ENCODE measurements around the gene LYPD6B.
"Not testable (repeated sequence)": the region's sequence is repeated elsewhere in the genome, so short reads cannot be mapped to it uniquely, and the experiment has no call there.

Gene LYPD6B

GRCh38 chr2:149246186-149246585 is 207.7 kb downstream of the LYPD6B start:
- DNase-seq: no peak
- Histone ChIP-seq H2BK5ac (ENCODE audit: low read length) (no peak overlapping the region), H3K79me1 (ENCODE audit: low read length) (no peaks in the 10 kb centered on the region), H4K5ac (ENCODE audit: low read length) (no peak overlapping the region), H3K4me1 (ENCODE audit: control insufficient read depth, low read depth, low read length) (no peaks in the 10 kb centered on the region), H3K79me2 (ENCODE audit: control insufficient read depth, insufficient read depth, low read length) (no peaks in the 10 kb centered on the region), H3K27ac (ENCODE audit: low read depth, low read length) (no peak overlapping the region), H2BK120ac (ENCODE audit: low read depth, low read length) (no peak overlapping the region), H3K18ac (ENCODE audit: low read length) (no peak overlapping the region), H3K4me2 (ENCODE audit: low read length) (no peak overlapping the region), H3K4ac (ENCODE audit: low read depth, low read length) (no peak overlapping the region), H3K9ac (ENCODE audit: low read length) (no peak overlapping the region), H3K56ac (ENCODE audit: low read length) (no peak overlapping the region), H3K23ac (ENCODE audit: low read length) (no peak overlapping the region), H2AK5ac (ENCODE audit: low read length) (no peak overlapping the region), H3K36me3 (ENCODE audit: control insufficient read depth, insufficient read depth, low read length) (no peaks in the 10 kb centered on the region), H4K8ac (ENCODE audit: low read depth, low read length) (no peak overlapping the region), H3K27me3 (ENCODE audit: insufficient read depth, low read length, poor library complexity) (no peaks in the 10 kb centered on the region), H2BK15ac (replicated peaks; ENCODE audit: low read depth) (no peak overlapping the region), H3K4me3 (ENCODE audit: low read length) (no peak overlapping the region)
- WGBS (ENCODE audit: extremely low coverage, insufficient coverage, low lambda C conversion rate): no CpG with 5 or more reads among the region's 3 CpGs

GRCh38 chr2:149251436-149251835 is 212.9 kb downstream of the LYPD6B start:
- H3K79me2 ChIP-seq (ENCODE audit: control insufficient read depth, insufficient read depth, low read length); H3K36me3 ChIP-seq (ENCODE audit: control insufficient read depth, insufficient read depth, low read length); H3K4me3 ChIP-seq (ENCODE audit: low read length); H3K27me3 ChIP-seq (ENCODE audit: insufficient read depth, low read length, poor library complexity); H3K18ac ChIP-seq (ENCODE audit: low read length); H2BK15ac ChIP-seq (replicated peaks; ENCODE audit: low read depth); H3K23ac ChIP-seq (ENCODE audit: low read length); H2BK5ac ChIP-seq (ENCODE audit: low read length); H3K27ac ChIP-seq (ENCODE audit: low read depth, low read length); H3K79me1 ChIP-seq (ENCODE audit: low read length); H3K56ac ChIP-seq (ENCODE audit: low read length); H3K4me1 ChIP-seq (ENCODE audit: control insufficient read depth, low read depth, low read length); H3K4me2 ChIP-seq (ENCODE audit: low read length); DNase-seq; H2BK120ac ChIP-seq (ENCODE audit: low read depth, low read length); H2AK5ac ChIP-seq (ENCODE audit: low read length); H3K4ac ChIP-seq (ENCODE audit: low read depth, low read length); H3K9ac ChIP-seq (ENCODE audit: low read length); H4K8ac ChIP-seq (ENCODE audit: low read depth, low read length); H4K5ac ChIP-seq (ENCODE audit: low read length): not testable (repeated sequence)
- no CpG with 5 or more reads among the region's 3 CpGs for WGBS (ENCODE audit: extremely low coverage, insufficient coverage, low lambda C conversion rate)

- H3K79me1 ChIP-seq (ENCODE audit: low read length); H2AK5ac ChIP-seq (ENCODE audit: low read length); DNase-seq; H3K4me1 ChIP-seq (ENCODE audit: control insufficient read depth, low read depth, low read length); H3K36me3 ChIP-seq (ENCODE audit: control insufficient read depth, insufficient read depth, low read length); H3K27ac ChIP-seq (ENCODE audit: low read depth, low read length); H3K4me3 ChIP-seq (ENCODE audit: low read length); H2BK15ac ChIP-seq (replicated peaks; ENCODE audit: low read depth); H4K8ac ChIP-seq (ENCODE audit: low read depth, low read length); H2BK5ac ChIP-seq (ENCODE audit: low read length); H3K4ac ChIP-seq (ENCODE audit: low read depth, low read length); H3K23ac ChIP-seq (ENCODE audit: low read length); H3K56ac ChIP-seq (ENCODE audit: low read length); H4K5ac ChIP-seq (ENCODE audit: low read length); H3K9ac ChIP-seq (ENCODE audit: low read length); H3K27me3 ChIP-seq (ENCODE audit: insufficient read depth, low read length, poor library complexity); H3K79me2 ChIP-seq (ENCODE audit: control insufficient read depth, insufficient read depth, low read length); H2BK120ac ChIP-seq (ENCODE audit: low read depth, low read length); H3K4me2 ChIP-seq (ENCODE audit: low read length); H3K18ac ChIP-seq (ENCODE audit: low read length): not testable (repeated sequence)
- no CpG with 5 or more reads among the region's 3 CpGs for WGBS (ENCODE audit: extremely low coverage, insufficient coverage, low lambda C conversion rate)
These were observed 218.4 kb downstream of the LYPD6B start for GRCh38 chr2:149256877-149257276.

GRCh38 chr2:149258531-149258930 is 220.0 kb downstream of the LYPD6B start:
- DNase-seq: peak; percentile 48
- Histone ChIP-seq H2BK120ac (ENCODE audit: low read depth, low read length) (no peak overlapping the region), H3K4me2 (ENCODE audit: low read length) (no peak overlapping the region), H3K18ac (ENCODE audit: low read length) (no peak overlapping the region), H3K27ac (ENCODE audit: low read depth, low read length) (no peak overlapping the region), H4K8ac (ENCODE audit: low read depth, low read length) (no peak overlapping the region), H3K56ac (ENCODE audit: low read length) (no peak overlapping the region), H3K79me2 (ENCODE audit: control insufficient read depth, insufficient read depth, low read length) (no peaks in the 10 kb centered on the region), H2AK5ac (ENCODE audit: low read length) (no peak overlapping the region), H3K36me3 (ENCODE audit: control insufficient read depth, insufficient read depth, low read length) (no peaks in the 10 kb centered on the region), H3K27me3 (ENCODE audit: insufficient read depth, low read length, poor library complexity) (no peaks in the 10 kb centered on the region), H2BK15ac (replicated peaks; ENCODE audit: low read depth) (no peak overlapping the region), H3K4me1 (ENCODE audit: control insufficient read depth, low read depth, low read length) (no peaks in the 10 kb centered on the region), H3K4ac (ENCODE audit: low read depth, low read length) (no peak overlapping the region), H3K9ac (ENCODE audit: low read length) (no peak overlapping the region), H2BK5ac (ENCODE audit: low read length) (no peak overlapping the region), H3K4me3 (ENCODE audit: low read length) (no peak overlapping the region), H3K23ac (ENCODE audit: low read length) (no peak overlapping the region), H3K79me1 (ENCODE audit: low read length) (no peaks in the 10 kb centered on the region), H4K5ac (ENCODE audit: low read length) (no peak overlapping the region)

GRCh38 chr2:149259136-149259535 is 220.6 kb downstream of the LYPD6B start:
- H4K5ac ChIP-seq (ENCODE audit: low read length): no peak overlapping the region
- no peak overlapping the region for H2BK120ac ChIP-seq (ENCODE audit: low read depth, low read length)
- no peak overlapping the region for H2AK5ac ChIP-seq (ENCODE audit: low read length)
- no CpG with 5 or more reads among the region's 4 CpGs for WGBS (ENCODE audit: extremely low coverage, insufficient coverage, low lambda C conversion rate)
- no peak overlapping the region for H3K4me3 ChIP-seq (ENCODE audit: low read length)
- H2BK5ac ChIP-seq (ENCODE audit: low read length): no peak overlapping the region
- no peak overlapping the region for H3K23ac ChIP-seq (ENCODE audit: low read length)
- no peaks in the 10 kb centered on the region for H3K36me3 ChIP-seq (ENCODE audit: control insufficient read depth, insufficient read depth, low read length)
- no peaks in the 10 kb centered on the region for H3K79me1 ChIP-seq (ENCODE audit: low read length)
- no peak overlapping the region for H3K18ac ChIP-seq (ENCODE audit: low read length)
- H3K79me2 ChIP-seq (ENCODE audit: control insufficient read depth, insufficient read depth, low read length): no peaks in the 10 kb centered on the region
- no peak overlapping the region for H4K8ac ChIP-seq (ENCODE audit: low read depth, low read length)
- no peak overlapping the region for H3K56ac ChIP-seq (ENCODE audit: low read length)
- no peak overlapping the region for H3K4ac ChIP-seq (ENCODE audit: low read depth, low read length)
- H3K4me2 ChIP-seq (ENCODE audit: low read length): no peak overlapping the region
- no peak overlapping the region for H3K9ac ChIP-seq (ENCODE audit: low read length)
- no peaks in the 10 kb centered on the region for H3K27me3 ChIP-seq (ENCODE audit: insufficient read depth, low read length, poor library complexity)
- no peak overlapping the region for H3K27ac ChIP-seq (ENCODE audit: low read depth, low read length)
- no peak for DNase-seq
- no peaks in the 10 kb centered on the region for H3K4me1 ChIP-seq (ENCODE audit: control insufficient read depth, low read depth, low read length)
- no peak overlapping the region for H2BK15ac ChIP-seq (replicated peaks; ENCODE audit: low read depth)

GRCh38 chr2:149261692-149262091 is 223.2 kb downstream of the LYPD6B start:
- H3K18ac ChIP-seq (ENCODE audit: low read length): no peak overlapping the region
- no peaks in the 10 kb centered on the region for H3K4me1 ChIP-seq (ENCODE audit: control insufficient read depth, low read depth, low read length)
- no peak overlapping the region for H3K9ac ChIP-seq (ENCODE audit: low read length)
- H3K79me2 ChIP-seq (ENCODE audit: control insufficient read depth, insufficient read depth, low read length): no peaks in the 10 kb centered on the region
- no peaks in the 10 kb centered on the region for H3K36me3 ChIP-seq (ENCODE audit: control insufficient read depth, insufficient read depth, low read length)
- no peak overlapping the region for H3K4ac ChIP-seq (ENCODE audit: low read depth, low read length)
- H3K27me3 ChIP-seq (ENCODE audit: insufficient read depth, low read length, poor library complexity): no peaks in the 10 kb centered on the region
- no peak overlapping the region for H2AK5ac ChIP-seq (ENCODE audit: low read length)
- H3K4me3 ChIP-seq (ENCODE audit: low read length): no peak overlapping the region
- H2BK5ac ChIP-seq (ENCODE audit: low read length): no peak overlapping the region
- H3K27ac ChIP-seq (ENCODE audit: low read depth, low read length): no peak overlapping the region
- H2BK15ac ChIP-seq (replicated peaks; ENCODE audit: low read depth): no peak overlapping the region
- WGBS (ENCODE audit: extremely low coverage, insufficient coverage, low lambda C conversion rate): no CpG with 5 or more reads among the region's 3 CpGs
- H2BK120ac ChIP-seq (ENCODE audit: low read depth, low read length): no peak overlapping the region
- H3K23ac ChIP-seq (ENCODE audit: low read length): no peak overlapping the region
- H3K79me1 ChIP-seq (ENCODE audit: low read length): no peaks in the 10 kb centered on the region
- no peak for DNase-seq
- H3K56ac ChIP-seq (ENCODE audit: low read length): no peak overlapping the region
- H3K4me2 ChIP-seq (ENCODE audit: low read length): no peak overlapping the region
- H4K8ac ChIP-seq (ENCODE audit: low read depth, low read length): no peak overlapping the region
- no peak overlapping the region for H4K5ac ChIP-seq (ENCODE audit: low read length)
